Stimulated activated CD4-positive, alpha-beta T cell treated with anti-CD3 and anti-CD28 coated beads, Interleukin-2, amount 100 ng/mL, for 24 hours (primary cell): ENCODE data around the gene HOXA6.

ENCODE experiments used
- DNase-seq, 2 donors: peaks; one replicate each; pipeline ENCODE4 v3.0.0-alpha.2; 2020

HOXA6 gene

GRCh38 chr7:27137640-27138315 lies 9.8 kb downstream of the HOXA6 start:
- no peak for DNase-seq

- no peak for DNase-seq
Observed at GRCh38 chr7:27134392-27134791, 13.2 kb downstream of the HOXA6 start.

DNA sequence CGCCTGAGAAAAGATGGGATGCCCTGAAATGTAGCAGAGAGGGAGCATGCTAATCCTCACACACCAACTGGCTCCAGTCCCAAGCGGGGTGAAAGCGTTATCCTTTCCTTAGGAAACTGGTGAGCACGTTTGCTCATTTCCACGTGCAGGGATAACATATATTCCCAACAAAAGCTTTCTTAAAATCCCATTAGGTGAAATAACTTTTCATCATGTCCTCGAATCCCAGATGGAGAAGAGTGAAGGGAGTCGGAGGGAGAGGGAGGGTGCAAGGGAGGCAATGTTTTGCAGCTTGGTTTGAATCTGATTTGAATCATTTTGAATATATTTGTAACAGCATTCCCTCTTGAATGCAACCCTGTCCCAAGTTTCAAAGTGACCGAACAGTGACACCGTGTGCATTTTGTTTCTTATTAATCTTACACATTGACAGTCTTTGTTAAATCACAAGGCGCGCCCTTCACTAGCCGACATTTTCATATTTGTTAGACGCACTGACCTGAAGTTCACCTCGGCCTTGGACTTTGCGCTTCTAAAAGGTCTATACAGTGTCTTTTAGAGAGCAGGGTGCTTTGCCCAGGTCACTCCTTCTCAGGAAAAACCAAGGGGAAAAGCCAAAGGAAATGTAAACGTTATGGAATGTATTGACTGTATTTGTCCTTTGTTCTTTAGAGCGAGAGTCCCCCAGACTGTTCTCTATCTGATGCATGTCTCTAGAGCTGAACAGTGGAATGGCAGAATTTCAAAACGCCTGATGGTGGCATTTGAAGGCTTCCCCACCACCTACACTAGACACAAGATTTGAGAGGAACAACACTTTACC lies 14.0 kb downstream of the HOXA6 start:
- DNase-seq: no peak

DNA sequence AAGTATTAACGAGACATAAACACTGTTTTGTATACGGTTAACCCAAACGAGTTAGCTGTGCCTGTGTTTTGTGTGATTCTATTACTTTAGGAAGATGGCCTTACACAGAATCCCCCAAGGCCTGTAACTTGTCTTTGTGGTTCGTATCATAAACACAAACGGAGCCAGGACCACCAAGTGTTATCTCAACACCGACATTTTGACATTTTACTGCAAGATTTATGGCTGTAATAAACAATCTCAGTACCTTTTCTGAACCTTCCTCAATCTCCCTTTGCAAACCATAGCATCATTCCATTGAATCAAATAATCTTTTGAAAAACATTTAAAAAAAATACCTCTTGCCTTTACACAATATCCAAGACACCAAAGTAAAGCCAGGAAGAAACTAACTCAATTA lies 14.6 kb downstream of the HOXA6 start:
- no peak for DNase-seq

GRCh38 chr7:27132214-27132613 lies 15.4 kb downstream of the HOXA6 start:
- DNase-seq: no peak

- DNase-seq: no peak
Observed at GRCh38 chr7:27131390-27131819, 16.2 kb downstream of the HOXA6 start.

DNA sequence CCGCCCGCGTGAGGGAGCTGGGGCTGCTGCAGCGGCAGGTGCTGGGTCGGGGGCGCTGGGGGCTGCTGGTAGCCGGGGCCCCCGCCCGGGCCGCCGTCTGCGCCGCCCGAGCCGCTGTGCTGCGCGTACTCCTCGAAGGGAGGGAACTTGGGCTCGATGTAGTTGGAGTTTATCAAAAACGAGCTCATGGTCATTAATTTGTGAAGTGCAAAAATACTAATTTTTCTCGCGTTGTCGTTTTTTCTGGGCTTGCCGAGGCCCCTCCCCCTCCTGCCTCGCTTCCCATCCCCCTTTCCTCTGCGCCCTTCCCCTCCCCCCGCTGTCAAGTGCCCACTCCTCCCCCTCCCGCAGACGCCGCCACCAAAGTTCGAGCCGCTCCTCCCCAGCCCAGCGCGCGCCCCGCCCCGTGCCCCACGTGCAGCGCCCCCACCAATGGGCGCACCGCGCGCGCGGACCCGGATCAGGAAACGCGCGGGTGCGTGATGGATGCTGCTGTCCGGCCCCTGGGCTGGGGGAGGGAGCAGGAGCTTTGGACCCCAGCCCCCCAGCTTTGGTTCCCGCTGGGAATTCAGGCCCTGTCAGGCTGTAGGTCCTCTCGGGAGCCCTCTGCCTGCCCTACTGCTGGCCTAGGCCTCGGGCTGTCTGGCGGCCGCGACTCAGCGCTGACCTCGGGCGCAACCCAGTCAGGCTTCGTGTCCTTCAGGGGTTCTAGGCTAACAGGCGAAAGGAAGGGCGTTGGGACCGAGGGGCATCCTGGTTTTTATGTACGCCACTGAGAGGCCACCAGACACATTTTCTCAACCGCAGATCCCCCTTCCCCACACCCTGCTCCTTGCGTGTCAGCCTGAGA lies 16.8 kb downstream of the HOXA6 start, which contains the start of gene HOXA4:
TSS of gene HOXA4 (minus strand) at position 218 of the 850 bp plus-strand sequence. CDS start at position 194, 24 bp downstream.
- peak; percentile 72 to 79 for DNase-seq

DNA sequence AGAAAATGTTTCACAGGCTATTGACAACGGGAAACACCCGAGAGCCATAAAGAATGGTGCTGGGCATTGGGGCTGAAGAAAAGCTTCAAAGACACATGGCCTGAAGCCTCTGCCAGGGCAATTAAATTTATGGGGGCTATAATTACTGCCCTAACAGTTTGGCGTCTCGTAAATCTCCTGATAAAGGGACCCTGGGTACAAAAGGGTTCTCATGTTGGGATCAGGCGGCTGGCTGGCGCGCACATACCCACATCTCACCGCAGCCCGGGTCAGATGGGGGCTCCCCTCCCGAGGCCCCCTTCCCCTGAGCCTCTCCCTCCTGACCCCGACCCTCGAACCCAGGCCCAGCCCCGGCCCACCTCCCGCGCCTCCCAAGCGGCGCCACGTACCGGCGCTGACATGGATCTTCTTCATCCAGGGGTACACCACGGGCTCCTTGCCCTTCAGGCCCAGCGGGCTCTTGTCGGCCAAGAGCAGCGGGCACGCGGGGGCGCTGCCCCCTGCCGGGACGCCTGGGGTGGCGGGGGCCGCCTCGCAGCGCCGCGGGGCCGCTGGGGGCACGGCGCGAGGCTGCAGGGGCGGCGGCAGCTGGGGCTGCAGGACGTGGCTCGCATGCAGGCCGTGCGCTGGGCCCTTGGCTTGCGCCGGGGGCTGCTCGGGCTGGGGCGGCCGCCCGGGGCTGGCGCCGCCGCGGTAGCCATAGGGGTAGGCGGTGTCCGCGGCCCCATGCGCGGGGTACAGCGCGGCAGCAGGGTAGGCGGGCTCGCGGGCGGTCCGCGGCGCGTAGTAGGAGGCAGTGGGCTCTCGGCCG lies 17.6 kb downstream of the HOXA6 start:
- DNase-seq: no peak

DNA sequence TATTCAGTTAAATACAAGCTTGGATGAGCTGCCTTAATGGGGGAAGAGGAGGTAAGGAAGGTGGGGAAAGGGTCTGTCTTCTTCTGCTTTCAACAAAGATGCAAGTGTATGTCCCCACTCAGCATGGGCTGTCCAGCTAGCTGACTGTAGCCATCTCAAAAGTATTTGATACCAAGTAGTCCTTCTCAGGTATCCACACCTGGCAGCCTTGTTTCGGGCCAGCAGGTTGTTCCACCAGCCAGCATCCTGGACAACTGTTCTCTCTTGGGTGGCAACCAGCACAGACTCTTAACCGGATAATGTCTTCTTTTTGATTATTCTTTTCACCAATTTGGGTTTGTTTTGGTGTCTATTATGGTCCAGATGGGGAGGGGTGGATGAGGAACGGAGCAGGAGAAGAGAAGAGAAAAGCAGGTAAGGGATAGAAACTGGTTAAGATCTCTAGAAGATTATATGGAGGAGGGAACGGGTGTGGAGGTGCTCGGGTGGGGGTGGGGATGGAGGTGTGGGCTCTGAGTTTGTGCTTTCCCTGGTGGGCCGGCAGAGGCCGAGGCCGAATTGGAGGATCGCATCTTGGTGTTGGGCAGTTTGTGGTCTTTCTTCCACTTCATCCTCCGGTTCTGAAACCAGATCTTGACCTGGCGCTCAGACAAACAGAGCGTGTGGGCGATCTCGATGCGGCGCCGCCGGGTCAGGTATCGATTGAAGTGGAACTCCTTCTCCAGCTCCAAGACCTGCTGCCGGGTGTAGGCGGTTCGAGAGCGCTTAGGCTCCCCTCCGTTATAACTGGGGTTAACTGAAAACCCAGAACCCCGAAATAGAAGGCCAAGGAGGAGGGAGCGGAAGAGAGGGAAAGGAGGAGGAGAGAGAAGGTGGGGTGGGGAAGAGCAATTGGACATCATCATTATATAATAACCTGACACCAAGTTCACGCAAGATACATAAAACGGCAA lies 18.5 kb downstream of the HOXA6 start:
- no peak for DNase-seq

GRCh38 chr7:27128034-27128433 lies 19.5 kb downstream of the HOXA6 start:
- no peak for DNase-seq

DNA sequence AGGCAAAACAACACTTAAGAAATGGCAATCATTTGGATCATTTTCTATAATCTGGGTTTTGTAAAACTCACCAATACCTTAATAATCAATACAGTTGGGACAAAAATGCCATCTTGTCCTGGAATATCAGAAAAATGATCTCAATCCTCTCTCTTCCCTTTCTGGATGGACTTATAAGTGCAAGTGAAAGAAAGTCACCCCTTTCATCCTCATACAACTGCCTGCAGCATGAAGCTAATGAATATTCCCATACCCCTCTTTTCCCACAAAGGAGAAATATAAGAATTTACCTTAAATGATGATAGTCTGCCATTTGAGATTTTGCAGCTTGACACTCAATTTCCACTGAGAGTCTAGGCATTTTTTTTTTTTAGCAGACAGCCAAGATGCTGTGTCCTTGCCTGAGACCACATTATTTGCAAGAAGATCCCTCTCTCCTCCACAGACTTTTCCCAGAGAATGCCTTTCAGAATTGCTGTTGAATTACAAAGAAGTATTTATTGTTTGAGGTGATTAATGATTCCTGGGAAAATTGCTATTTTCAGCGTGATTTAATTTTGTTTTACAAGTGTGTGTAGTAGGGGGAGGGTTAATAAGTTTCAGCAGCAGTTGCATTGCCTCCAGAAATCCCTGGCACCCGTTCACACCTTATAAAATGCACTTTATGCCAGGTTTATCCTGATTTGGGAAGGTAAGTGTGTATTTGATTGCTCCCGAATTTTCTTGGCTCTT lies 20.8 kb downstream of the HOXA6 start:
- DNase-seq: no peak

GRCh38 chr7:27125986-27126394 lies 21.6 kb downstream of the HOXA6 start:
- no peak for DNase-seq

DNA sequence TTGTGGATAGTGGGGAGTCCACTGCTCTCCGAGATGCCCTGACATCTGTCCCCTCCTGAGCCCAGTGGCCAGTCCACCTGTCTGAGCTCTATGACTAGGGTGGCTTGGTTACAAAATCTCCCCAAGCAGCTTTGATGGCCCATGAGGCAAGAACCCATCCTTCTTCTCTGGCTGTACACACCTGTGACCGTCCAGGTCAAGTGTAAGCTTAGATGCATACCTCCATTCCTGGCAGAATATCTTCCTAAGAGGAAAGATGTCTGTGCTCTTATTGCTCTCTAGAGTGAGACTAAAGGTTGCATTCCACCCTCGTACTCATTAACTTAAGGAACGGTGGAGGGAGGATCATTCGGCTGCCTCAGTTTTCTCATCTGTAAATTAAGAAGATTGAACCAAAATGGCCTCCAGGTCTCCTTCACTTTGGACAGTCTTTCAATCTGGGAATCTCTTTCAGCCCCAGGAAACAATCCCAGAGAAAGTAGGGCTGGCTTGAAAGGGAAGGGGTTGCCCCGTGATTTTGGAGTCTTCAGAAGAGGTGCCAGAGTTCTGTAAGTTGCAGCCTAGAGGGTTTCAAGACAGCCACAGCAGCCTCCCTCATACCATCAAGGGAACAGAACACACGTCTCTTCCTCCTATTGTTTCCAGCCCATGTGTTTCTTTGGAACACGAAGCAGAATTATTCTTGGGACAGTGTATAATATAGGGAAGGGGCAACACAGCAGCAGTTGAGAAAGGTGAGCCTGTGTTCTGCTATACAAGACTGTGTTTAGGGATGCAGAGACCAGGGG lies 22.5 kb downstream of the HOXA6 start:
- no peak for DNase-seq

DNA sequence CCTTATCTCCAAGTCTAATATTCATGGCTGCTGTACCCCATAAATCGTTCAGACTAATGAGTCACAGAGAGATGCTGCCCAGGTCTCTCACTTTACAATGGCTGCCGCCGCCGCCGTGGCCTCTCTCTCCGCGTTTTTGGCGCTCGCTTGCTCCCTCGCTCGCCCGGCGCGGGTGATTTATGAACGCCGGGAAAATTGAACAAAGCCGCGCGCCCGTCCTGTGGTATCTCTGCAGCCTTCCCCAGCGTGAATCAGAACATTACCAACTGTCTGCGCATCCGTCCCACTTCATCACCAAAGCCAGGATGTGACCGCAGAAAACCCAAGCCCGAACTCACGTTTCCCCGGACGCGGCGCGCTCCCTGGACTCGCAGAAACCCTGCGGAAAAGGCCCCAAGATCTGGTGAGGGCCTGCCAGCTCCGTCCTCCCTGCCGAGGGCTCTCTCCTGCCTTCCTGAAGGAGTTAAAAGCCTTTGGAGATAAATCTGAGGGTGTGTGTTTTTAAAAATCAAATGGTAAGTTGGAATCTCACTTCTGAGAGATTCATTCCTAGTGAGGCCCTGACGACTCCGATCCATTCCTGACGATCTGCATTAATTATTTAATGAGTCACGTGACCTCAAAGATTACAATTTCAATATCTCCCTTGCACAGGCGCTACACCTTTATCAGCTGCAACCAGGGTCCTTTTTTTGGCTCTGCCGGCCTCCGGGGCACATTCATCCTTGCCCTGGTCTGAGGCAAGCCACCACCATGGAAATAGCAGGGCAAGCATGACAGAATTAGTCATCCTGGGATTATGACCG lies 23.3 kb downstream of the HOXA6 start:
- no peak for DNase-seq

- DNase-seq: no peak
Observed at GRCh38 chr7:27123477-27124053, 24.0 kb downstream of the HOXA6 start.

DNA sequence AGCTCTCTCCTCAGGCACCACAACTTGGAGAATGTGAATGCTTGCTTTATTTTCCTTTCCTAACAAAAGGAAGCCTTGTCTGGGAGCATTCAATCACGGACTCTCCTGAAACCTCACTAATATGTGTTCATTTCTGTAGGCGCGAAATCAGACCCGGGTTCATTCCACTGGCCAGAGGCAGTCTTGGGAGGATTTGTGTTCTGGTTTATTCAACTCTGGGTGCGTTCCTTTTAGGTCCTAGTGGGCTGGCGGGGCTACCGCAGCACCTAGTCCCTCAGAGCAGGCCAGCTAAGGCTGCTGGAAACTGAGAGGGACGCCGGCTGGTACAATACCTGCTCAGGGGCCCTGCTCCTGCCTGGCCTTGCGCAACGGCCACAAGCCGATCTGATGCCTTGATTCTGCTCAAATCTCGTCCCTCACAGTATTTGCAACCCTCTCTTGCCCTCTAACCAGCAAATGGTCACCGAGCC lies 24.5 kb downstream of the HOXA6 start:
- DNase-seq: no peak

DNA sequence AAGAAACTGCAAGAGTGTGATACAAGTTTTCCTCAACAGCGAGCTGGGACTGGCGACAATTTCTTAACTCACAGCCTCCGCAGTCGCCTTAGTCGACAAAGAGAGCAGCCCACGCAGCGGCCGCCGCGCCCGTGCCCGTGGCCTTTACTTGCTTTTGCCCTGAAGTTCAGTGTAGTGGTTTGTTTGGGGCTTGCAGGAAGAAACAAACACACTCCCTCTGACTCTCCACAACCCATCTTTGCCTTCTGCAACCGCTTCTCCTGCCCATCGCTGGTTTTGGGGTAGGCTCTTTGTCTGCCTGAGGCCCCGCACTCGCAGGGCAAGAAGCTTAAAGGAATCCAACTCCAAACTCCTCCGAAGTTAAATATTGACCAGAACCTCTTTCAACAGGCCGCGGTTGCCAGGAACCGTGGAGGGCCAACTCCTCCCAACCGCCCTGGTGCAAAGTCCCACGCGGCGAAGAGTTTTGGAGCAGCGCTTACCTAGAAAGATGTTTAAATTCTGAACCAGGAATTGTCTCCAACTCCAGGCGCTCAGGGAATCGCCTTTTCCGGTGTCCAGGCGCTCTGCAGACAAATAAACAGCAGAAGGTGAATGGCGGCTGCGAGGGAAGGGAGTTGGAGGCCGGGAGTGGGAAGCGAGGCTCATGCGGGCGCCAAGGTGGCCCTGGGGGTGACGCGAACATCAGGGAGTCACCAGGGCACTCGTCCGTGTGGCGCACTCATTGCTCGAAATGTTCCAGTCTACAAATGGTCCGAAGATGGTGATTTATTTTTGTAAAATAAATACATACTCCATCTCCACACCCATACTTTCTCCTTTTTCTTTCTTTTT lies 25.3 kb downstream of the HOXA6 start:
- DNase-seq: no peak
